GM12878 (cell line): ENCODE measurements around the gene ASIC4. TPM values are rescaled to one million over a fixed set of nuclear protein-coding genes. Genes with fewer than 3 reads are reported as not detected.
A peak's percentile ranks its signal among the peaks of the same experiment; 100 is the strongest.

Experiments
- LARP7 ChIP-seq: fragments of 450-650 bp; IDR thresholded peaks from 2 replicates; pipeline ENCODE4 v1.6.1; 2017; ENCODE audit warnings: mild to moderate bottlenecking
- RUNX3 ChIP-seq: IDR thresholded peaks from 2 replicates; pipeline ENCODE4 v1.6.1; 2012; ENCODE audit warnings: low read length, inconsistent platforms
- polyA plus RNA-seq, 11 experiments: library from polyadenylated mRNA; depleted of rRNA in 4 of 11; unstranded in 6 of 11; stranded (reverse) in 5 of 11; fragments of >200 nt; fragmentation: Nextera tagmentation in 4 of 11; fragmentation: Illumina TruSeq in 1 of 11; extraction: Ambion mirVana in 4 of 11; extraction: Trizol in 1 of 11; gene quantifications; 1 replicate in 1 of 11; 2 replicates in 10 of 11; pipeline versions ENCODE4 v1.2.1 to v1.2.3, GENCODE V29; 2011 to 2016; ENCODE audit warnings: inconsistent platforms in 2 of 11, missing spikeins in 2 of 11, low read depth in 1 of 11
- total RNA-seq, 4 experiments: library from RNA; depleted of rRNA in 3 of 4; stranded (reverse); fragments of >200 nt in 3 of 4; fragmentation: Illumina TruSeq in 1 of 4; extraction: Trizol in 1 of 4; gene quantifications; 2 replicates each; pipeline versions ENCODE4 v1.2.1 to v1.2.3, GENCODE V29; 2013 to 2021
- TF ChIP-seq, protein P1 (sequence below): fragments of 450-650 bp; IDR thresholded peaks from 2 replicates; pipeline ENCODE4 v1.6.1; 2016; ENCODE audit warnings: mild to moderate bottlenecking, moderate library complexity, borderline replicate concordance
- TF ChIP-seq, protein P2 (sequence below): IDR thresholded peaks from 2 replicates; pipeline ENCODE4 v1.6.1; 2012; ENCODE audit warnings: mild to moderate bottlenecking, low read depth, low read length

Gene ASIC4
- total and polyA plus RNA-seq, 10 of the 15 experiments (the other 5 are each of a cell fraction or from before 2014, with no cell fraction given): 0.01 TPM; not detected in 9

DNA sequence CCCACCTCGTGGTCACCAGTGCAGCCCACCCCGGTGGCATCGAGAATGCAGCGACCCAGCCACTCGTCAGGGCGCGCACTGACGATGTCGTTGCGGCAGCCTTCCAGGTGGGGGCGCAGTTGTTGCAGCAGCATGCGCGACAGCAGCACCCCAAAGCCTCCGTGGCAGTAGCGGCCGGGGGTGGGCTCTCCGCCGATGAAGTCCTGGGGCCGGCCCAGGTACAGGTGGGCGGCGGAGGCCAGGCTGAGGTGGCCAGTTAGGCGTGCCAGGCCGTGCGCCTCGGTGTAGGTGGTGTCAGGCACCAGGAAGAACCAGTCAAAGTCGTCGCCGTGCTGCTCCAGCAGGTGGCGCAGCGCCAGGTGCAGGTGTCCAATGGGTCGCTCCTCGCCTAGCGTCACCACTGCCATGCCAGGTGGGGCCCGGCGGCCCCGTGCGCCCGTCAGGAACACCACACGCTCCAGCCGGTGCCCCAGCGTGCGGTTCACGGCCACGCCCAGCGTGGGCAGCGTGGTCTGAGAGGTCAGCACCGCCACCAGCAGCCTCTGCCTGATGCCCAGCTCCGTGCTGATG, 27.4 kb downstream of the ASIC4 start (continued):
- TF ChIP-seq, protein P1, sequence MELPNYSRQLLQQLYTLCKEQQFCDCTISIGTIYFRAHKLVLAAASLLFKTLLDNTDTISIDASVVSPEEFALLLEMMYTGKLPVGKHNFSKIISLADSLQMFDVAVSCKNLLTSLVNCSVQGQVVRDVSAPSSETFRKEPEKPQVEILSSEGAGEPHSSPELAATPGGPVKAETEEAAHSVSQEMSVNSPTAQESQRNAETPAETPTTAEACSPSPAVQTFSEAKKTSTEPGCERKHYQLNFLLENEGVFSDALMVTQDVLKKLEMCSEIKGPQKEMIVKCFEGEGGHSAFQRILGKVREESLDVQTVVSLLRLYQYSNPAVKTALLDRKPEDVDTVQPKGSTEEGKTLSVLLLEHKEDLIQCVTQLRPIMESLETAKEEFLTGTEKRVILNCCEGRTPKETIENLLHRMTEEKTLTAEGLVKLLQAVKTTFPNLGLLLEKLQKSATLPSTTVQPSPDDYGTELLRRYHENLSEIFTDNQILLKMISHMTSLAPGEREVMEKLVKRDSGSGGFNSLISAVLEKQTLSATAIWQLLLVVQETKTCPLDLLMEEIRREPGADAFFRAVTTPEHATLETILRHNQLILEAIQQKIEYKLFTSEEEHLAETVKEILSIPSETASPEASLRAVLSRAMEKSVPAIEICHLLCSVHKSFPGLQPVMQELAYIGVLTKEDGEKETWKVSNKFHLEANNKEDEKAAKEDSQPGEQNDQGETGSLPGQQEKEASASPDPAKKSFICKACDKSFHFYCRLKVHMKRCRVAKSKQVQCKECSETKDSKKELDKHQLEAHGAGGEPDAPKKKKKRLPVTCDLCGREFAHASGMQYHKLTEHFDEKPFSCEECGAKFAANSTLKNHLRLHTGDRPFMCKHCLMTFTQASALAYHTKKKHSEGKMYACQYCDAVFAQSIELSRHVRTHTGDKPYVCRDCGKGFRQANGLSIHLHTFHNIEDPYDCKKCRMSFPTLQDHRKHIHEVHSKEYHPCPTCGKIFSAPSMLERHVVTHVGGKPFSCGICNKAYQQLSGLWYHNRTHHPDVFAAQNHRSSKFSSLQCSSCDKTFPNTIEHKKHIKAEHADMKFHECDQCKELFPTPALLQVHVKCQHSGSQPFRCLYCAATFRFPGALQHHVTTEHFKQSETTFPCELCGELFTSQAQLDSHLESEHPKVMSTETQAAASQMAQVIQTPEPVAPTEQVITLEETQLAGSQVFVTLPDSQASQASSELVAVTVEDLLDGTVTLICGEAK: no peak
- TF ChIP-seq, protein P2, sequence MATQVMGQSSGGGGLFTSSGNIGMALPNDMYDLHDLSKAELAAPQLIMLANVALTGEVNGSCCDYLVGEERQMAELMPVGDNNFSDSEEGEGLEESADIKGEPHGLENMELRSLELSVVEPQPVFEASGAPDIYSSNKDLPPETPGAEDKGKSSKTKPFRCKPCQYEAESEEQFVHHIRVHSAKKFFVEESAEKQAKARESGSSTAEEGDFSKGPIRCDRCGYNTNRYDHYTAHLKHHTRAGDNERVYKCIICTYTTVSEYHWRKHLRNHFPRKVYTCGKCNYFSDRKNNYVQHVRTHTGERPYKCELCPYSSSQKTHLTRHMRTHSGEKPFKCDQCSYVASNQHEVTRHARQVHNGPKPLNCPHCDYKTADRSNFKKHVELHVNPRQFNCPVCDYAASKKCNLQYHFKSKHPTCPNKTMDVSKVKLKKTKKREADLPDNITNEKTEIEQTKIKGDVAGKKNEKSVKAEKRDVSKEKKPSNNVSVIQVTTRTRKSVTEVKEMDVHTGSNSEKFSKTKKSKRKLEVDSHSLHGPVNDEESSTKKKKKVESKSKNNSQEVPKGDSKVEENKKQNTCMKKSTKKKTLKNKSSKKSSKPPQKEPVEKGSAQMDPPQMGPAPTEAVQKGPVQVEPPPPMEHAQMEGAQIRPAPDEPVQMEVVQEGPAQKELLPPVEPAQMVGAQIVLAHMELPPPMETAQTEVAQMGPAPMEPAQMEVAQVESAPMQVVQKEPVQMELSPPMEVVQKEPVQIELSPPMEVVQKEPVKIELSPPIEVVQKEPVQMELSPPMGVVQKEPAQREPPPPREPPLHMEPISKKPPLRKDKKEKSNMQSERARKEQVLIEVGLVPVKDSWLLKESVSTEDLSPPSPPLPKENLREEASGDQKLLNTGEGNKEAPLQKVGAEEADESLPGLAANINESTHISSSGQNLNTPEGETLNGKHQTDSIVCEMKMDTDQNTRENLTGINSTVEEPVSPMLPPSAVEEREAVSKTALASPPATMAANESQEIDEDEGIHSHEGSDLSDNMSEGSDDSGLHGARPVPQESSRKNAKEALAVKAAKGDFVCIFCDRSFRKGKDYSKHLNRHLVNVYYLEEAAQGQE: 0 out of 2 replicates have a peak, but pooled peaks have one; percentile 11
- TF ChIP-seq RUNX3 (0 out of 2 replicates have a peak, but pooled peaks have one; percentile 11), LARP7 (peak; percentile 84)
